Sigmoid colon (tissue), 4 donors: ENCODE measurements around the gene IL23R.

Source experiments
- EP300 ChIP-seq, 4 donors: sonication (generic); formaldehyde crosslinking; IDR thresholded peaks; one replicate each; pipeline ENCODE4 v1.6.1; 2017; ENCODE audit warnings: antibody characterized with exemption in 4 of 4
- TF ChIP-seq, protein P1 (sequence below), 4 experiments: fragments of 450-650 bp in 3 of 4; fragments of 200-600 bp in 1 of 4; IDR thresholded peaks; one replicate each; pipeline ENCODE4 v1.5.1; 2016 to 2019; ENCODE audit warnings: antibody characterized with exemption in 4 of 4, mild to moderate bottlenecking in 3 of 4, moderate library complexity in 2 of 4

DNA sequence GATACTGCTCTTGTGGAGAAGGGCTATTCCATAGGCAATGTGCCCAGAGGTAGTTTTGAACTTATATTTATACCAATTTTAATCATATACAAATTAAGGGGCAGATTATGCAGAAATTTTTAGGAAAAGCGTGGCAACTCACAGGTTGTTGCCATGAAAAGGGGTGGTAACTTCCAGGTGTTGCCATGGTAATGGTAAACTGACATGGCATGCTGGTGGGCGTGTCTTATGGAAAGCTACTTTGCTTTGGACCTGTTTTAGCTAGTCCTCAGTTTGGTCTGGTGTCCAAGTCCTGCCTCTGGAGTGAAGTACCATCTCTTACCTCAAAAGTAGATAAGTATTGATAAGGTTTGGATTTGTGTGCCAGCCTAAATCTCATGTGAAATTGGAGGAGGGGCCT, 7.9 kb upstream of the IL23R start:
- TF ChIP-seq, protein P1, sequence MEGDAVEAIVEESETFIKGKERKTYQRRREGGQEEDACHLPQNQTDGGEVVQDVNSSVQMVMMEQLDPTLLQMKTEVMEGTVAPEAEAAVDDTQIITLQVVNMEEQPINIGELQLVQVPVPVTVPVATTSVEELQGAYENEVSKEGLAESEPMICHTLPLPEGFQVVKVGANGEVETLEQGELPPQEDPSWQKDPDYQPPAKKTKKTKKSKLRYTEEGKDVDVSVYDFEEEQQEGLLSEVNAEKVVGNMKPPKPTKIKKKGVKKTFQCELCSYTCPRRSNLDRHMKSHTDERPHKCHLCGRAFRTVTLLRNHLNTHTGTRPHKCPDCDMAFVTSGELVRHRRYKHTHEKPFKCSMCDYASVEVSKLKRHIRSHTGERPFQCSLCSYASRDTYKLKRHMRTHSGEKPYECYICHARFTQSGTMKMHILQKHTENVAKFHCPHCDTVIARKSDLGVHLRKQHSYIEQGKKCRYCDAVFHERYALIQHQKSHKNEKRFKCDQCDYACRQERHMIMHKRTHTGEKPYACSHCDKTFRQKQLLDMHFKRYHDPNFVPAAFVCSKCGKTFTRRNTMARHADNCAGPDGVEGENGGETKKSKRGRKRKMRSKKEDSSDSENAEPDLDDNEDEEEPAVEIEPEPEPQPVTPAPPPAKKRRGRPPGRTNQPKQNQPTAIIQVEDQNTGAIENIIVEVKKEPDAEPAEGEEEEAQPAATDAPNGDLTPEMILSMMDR (IDR thresholded peaks at IDR 0.05) = no peak
- TF ChIP-seq EP300 (IDR thresholded peaks at IDR 0.05) = no peak
